H9 (cell line): ENCODE results near the gene MX1. TPM values are rescaled to one million over a fixed set of nuclear protein-coding genes. Genes with fewer than 3 reads are reported as not detected.

Source experiments
- DNase-seq: peaks from one replicate; pipeline ENCODE4 v3.0.0-alpha.2; 2017
- H2AFZ ChIP-seq: one replicate; pipeline ENCODE4 v1.6.1; 2013; ENCODE audit warnings: mild to moderate bottlenecking, low read length, control low read depth, moderate library complexity
- H2AK5ac ChIP-seq: 2 replicates; pipeline ENCODE4 v1.6.1; 2013; ENCODE audit warnings: low read length, control low read depth, mixed read lengths; ENCODE audit not compliant: insufficient read length
- H2BK120ac ChIP-seq: one replicate; pipeline ENCODE4 v1.6.1; 2013; ENCODE audit warnings: low read depth, mild to moderate bottlenecking, low read length, control low read depth, inconsistent platforms; ENCODE audit not compliant: poor library complexity, severe bottlenecking
- H2BK12ac ChIP-seq: 2 replicates; pipeline ENCODE4 v1.6.1; 2013; ENCODE audit warnings: low read length, control low read depth, mixed read lengths, low read depth; ENCODE audit not compliant: insufficient read length
- H2BK15ac ChIP-seq: 2 replicates; pipeline ENCODE4 v1.6.1; 2013; ENCODE audit warnings: low read depth, low read length, control low read depth
- H2BK20ac ChIP-seq: one replicate; pipeline ENCODE4 v1.6.1; 2013; ENCODE audit warnings: low read depth, mild to moderate bottlenecking, low read length, control low read depth, inconsistent platforms; ENCODE audit not compliant: poor library complexity, severe bottlenecking
- H2BK5ac ChIP-seq: 2 replicates; pipeline ENCODE4 v1.6.1; 2013; ENCODE audit warnings: low read length, control low read depth, mixed read lengths; ENCODE audit not compliant: insufficient read length
- H3K14ac ChIP-seq: 2 replicates; pipeline ENCODE4 v1.6.1; 2013; ENCODE audit warnings: low read length, control low read depth; ENCODE audit not compliant: insufficient read depth
- H3K18ac ChIP-seq: 2 replicates; pipeline ENCODE4 v1.6.1; 2013; ENCODE audit warnings: low read depth, mild to moderate bottlenecking, mixed read lengths, low read length, control low read depth; ENCODE audit not compliant: insufficient read length
- H3K23ac ChIP-seq: 2 replicates; pipeline ENCODE4 v1.6.1; 2013; ENCODE audit warnings: low read length, control low read depth, mixed read lengths, low read depth; ENCODE audit not compliant: insufficient read length
- H3K23me2 ChIP-seq: 2 replicates; pipeline ENCODE4 v1.6.1; 2013; ENCODE audit warnings: low read depth, mild to moderate bottlenecking, mixed read lengths, low read length, control low read depth; ENCODE audit not compliant: insufficient read length, poor library complexity, severe bottlenecking
- H3K27ac ChIP-seq: 2 replicates; pipeline ENCODE4 v1.5.1; 2013; ENCODE audit warnings: low read length, control low read depth, mixed read lengths, low read depth; ENCODE audit not compliant: insufficient read length
- H3K27me3 ChIP-seq: 2 replicates; pipeline ENCODE4 v1.6.1; 2013; ENCODE audit warnings: low read length, control low read depth, inconsistent platforms; ENCODE audit not compliant: insufficient read depth
- H3K4ac ChIP-seq: 2 replicates; pipeline ENCODE4 v1.6.1; 2013; ENCODE audit warnings: low read depth, mild to moderate bottlenecking, control low read depth, inconsistent platforms, low read length, moderate library complexity
- H3K4me1 ChIP-seq: 2 replicates; pipeline ENCODE4 v1.6.1; 2013; ENCODE audit warnings: low read length, control low read depth, inconsistent platforms; ENCODE audit not compliant: insufficient read depth
- H3K4me2 ChIP-seq: 2 replicates; pipeline ENCODE4 v1.6.1; 2013; ENCODE audit warnings: low read length, control low read depth, mixed read lengths; ENCODE audit not compliant: insufficient read length, insufficient read depth
- H3K56ac ChIP-seq: 2 replicates; pipeline ENCODE4 v1.6.1; 2013; ENCODE audit warnings: low read depth, mild to moderate bottlenecking, mixed read lengths, low read length, control low read depth; ENCODE audit not compliant: insufficient read length
- H3K79me1 ChIP-seq: 2 replicates; pipeline ENCODE4 v1.6.1; 2013; ENCODE audit warnings: low read depth, mild to moderate bottlenecking, moderate library complexity, low read length, control low read depth, inconsistent platforms; ENCODE audit not compliant: insufficient read depth, poor library complexity, severe bottlenecking
- H3K79me2 ChIP-seq: 2 replicates; pipeline ENCODE4 v1.6.1; 2013; ENCODE audit warnings: low read length, control low read depth, inconsistent platforms; ENCODE audit not compliant: insufficient read depth
- H3K9ac ChIP-seq: 2 replicates; pipeline ENCODE4 v1.6.1; 2013; ENCODE audit warnings: low read length, control low read depth, mixed read lengths; ENCODE audit not compliant: insufficient read length; ENCODE audit errors: extremely low read depth
- H3K9me3 ChIP-seq: one replicate; pipeline ENCODE4 v1.6.1; 2013; ENCODE audit warnings: low read depth, low read length, inconsistent platforms; ENCODE audit not compliant: control insufficient read depth
- H3T11ph ChIP-seq: one replicate; pipeline ENCODE4 v1.6.1; 2013; ENCODE audit warnings: mild to moderate bottlenecking, low read length, control low read depth, inconsistent platforms
- H4K20me1 ChIP-seq: one replicate; pipeline ENCODE4 v1.6.1; 2013; ENCODE audit not compliant: control insufficient read depth, insufficient read length, insufficient read depth
- H4K5ac ChIP-seq: 2 replicates; pipeline ENCODE4 v1.6.1; 2013; ENCODE audit warnings: low read depth, mild to moderate bottlenecking, mixed read lengths, low read length, control low read depth; ENCODE audit not compliant: insufficient read length
- H4K8ac ChIP-seq: replicated peaks from 2 replicates; pipeline ENCODE4 v1.6.1; 2013; ENCODE audit warnings: low read length, control low read depth, mixed read lengths, low read depth; ENCODE audit not compliant: insufficient read length
- H4K91ac ChIP-seq: 2 replicates; pipeline ENCODE4 v1.6.1; 2013; ENCODE audit warnings: low read depth, mild to moderate bottlenecking, moderate library complexity, mixed read lengths, low read length, control low read depth; ENCODE audit not compliant: insufficient read length
- H3K27ac Mint-ChIP-seq, 3 experiments: 2 replicates in 2 of 3; 3 replicates in 1 of 3; pipeline ENCODE4 v1.8.0; 2020 to 2021; ENCODE audit warnings: mixed read lengths in 3 of 3, mild to moderate bottlenecking in 1 of 3, moderate library complexity in 1 of 3
- H3K27me3 Mint-ChIP-seq: 2 replicates; pipeline ENCODE4 v1.8.0; 2021; ENCODE audit warnings: low read depth, mild to moderate bottlenecking, moderate library complexity, mixed read lengths
- H3K36me3 Mint-ChIP-seq, 3 experiments: 2 replicates in 2 of 3; 3 replicates in 1 of 3; pipeline ENCODE4 v1.8.0; 2020 to 2021; ENCODE audit warnings: low read depth in 3 of 3, mixed read lengths in 3 of 3; ENCODE audit not compliant: insufficient read depth in 1 of 3
- H3K4me1 Mint-ChIP-seq, 2 experiments: 2 replicates each; pipeline ENCODE4 v1.8.0; 2020; ENCODE audit warnings: mixed read lengths in 2 of 2
- H3K4me3 Mint-ChIP-seq, 2 experiments: 2 replicates in 1 of 2; 3 replicates in 1 of 2; pipeline ENCODE4 v1.8.0; 2020 to 2021; ENCODE audit warnings: mild to moderate bottlenecking in 2 of 2, mixed read lengths in 2 of 2, moderate library complexity in 1 of 2
- H3K9me3 Mint-ChIP-seq, 2 experiments: 2 replicates in 1 of 2; 3 replicates in 1 of 2; pipeline ENCODE4 v1.8.0; 2020; ENCODE audit warnings: mild to moderate bottlenecking in 2 of 2, mixed read lengths in 2 of 2, moderate library complexity in 1 of 2
- WGBS: extraction: QIAGEN DNeasy Blood & Tissue Kit; methylation state at CpG from one replicate; pipeline ENCODE4 v1.1.7; 2013; ENCODE audit warnings: missing lambda C conversion rate, low lambda C conversion rate, mixed read lengths; ENCODE audit not compliant: insufficient read length; ENCODE audit errors: extremely low coverage; 5-methylcytosine and 5-hydroxymethylcytosine counted together
- total RNA-seq: library from RNA; stranded (reverse); gene quantifications from 2 replicates; pipeline ENCODE4 v1.2.1, GENCODE V29; 2021
- TF ChIP-seq, protein P1 (sequence below): fragments of 200-600 bp; sonication (generic); conservative IDR thresholded peaks from 3 replicates; pipeline ENCODE4 v1.8.0; 2021; ENCODE audit warnings: antibody characterized with exemption, mild to moderate bottlenecking

The MX1 gene
- total RNA-seq, 1 experiment from 2014 or later = 6.3 TPM

DNA sequence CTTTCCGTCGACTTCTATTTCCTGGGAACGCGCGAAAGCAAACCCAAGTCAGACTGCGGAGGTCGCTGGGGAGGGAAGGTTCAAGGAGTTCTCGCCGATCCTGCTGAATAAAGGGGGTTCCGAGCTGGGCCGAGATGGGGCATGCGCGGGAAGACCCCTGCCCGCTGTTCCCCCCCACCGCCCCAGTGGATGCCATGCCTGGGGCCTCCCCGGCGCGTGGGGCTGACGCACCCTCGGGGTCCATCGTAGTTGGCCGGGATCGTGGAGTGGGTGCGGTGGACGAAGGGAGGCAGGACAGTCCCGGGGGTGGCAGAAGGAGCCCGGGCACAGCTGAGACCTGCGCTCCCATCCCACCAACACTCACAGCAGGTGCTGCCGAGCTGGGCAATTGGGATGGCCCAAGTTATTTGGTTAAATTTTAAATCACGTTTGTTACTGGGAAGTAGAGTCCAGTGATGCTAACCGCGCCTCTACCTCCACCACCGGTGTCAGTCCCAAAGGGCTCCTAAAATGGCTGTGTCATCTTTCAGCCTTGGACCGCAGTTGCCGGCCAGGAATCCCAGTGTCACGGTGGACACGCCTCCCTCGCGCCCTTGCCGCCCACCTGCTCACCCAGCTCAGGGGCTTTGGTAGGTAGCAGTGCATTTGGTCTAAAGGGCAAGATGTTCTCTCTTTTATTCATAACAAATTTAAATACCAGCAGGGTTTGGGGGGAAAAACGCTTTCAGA lies 801 bp downstream of the MX1 start:
- H3K56ac ChIP-seq = no peak overlapping the region
- H4K20me1 ChIP-seq = no peaks in the 10 kb centered on the region
- H2AFZ ChIP-seq = no peak overlapping the region
- H3K4ac ChIP-seq = no peak overlapping the region
- H4K8ac ChIP-seq = no peak overlapping the region
- peaks cover 47% of the 10 kb centered on the region for H3K27me3 Mint-ChIP-seq
- no peaks in the 10 kb centered on the region; a peak in 1 of 7 replicates for H3K36me3 Mint-ChIP-seq
- H3K23ac ChIP-seq = no peak overlapping the region
- H3K9ac ChIP-seq = no peak overlapping the region
- H3K27ac ChIP-seq = no peak overlapping the region
- no peak overlapping the region for H3K27ac Mint-ChIP-seq
- peaks cover 17 to 18% of the 10 kb centered on the region in 2 experiments for H3K4me1 Mint-ChIP-seq
- no peak overlapping the region for H2BK120ac ChIP-seq
- peaks cover 7% of the 10 kb centered on the region for H3K23me2 ChIP-seq
- H3K79me2 ChIP-seq = no peaks in the 10 kb centered on the region
- H2AK5ac ChIP-seq = no peak overlapping the region
- no peak overlapping the region for H4K5ac ChIP-seq
- no peak overlapping the region for H2BK15ac ChIP-seq
- peaks cover 0 to 2% of the 10 kb centered on the region in 2 experiments; a peak in 2 of 5 replicates for H3K9me3 Mint-ChIP-seq
- peaks cover 2% of the 10 kb centered on the region; the same call in 1 of the 2 replicates for H3K27me3 ChIP-seq
- no peak overlapping the region for H3K14ac ChIP-seq
- no peaks in the 10 kb centered on the region; the same call in 1 of the 2 replicates for H3K4me1 ChIP-seq
- DNase-seq = peak; percentile 33
- H3K18ac ChIP-seq = peak overlapping the region; percentile 37
- no peak overlapping the region for H2BK5ac ChIP-seq
- TF ChIP-seq, protein P1, sequence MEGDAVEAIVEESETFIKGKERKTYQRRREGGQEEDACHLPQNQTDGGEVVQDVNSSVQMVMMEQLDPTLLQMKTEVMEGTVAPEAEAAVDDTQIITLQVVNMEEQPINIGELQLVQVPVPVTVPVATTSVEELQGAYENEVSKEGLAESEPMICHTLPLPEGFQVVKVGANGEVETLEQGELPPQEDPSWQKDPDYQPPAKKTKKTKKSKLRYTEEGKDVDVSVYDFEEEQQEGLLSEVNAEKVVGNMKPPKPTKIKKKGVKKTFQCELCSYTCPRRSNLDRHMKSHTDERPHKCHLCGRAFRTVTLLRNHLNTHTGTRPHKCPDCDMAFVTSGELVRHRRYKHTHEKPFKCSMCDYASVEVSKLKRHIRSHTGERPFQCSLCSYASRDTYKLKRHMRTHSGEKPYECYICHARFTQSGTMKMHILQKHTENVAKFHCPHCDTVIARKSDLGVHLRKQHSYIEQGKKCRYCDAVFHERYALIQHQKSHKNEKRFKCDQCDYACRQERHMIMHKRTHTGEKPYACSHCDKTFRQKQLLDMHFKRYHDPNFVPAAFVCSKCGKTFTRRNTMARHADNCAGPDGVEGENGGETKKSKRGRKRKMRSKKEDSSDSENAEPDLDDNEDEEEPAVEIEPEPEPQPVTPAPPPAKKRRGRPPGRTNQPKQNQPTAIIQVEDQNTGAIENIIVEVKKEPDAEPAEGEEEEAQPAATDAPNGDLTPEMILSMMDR = no peak
- no peak overlapping the region for H4K91ac ChIP-seq
- peak overlapping the region; percentile 62 to 78; a peak in 4 of 5 replicates for H3K4me3 Mint-ChIP-seq
- H3K9me3 ChIP-seq = no peaks in the 10 kb centered on the region
- no peaks in the 10 kb centered on the region for H3K79me1 ChIP-seq
- no CpG with 5 or more reads among the region's 41 CpGs for WGBS
- H3T11ph ChIP-seq = no peak overlapping the region
- peak overlapping the region; percentile 3 for H3K4me2 ChIP-seq
- no peak overlapping the region for H2BK20ac ChIP-seq
- no peak overlapping the region for H2BK12ac ChIP-seq
